Adipocyte (in vitro differentiated cells): Measurements from ENCODE around the gene RTP4.
"Not testable (repeated sequence)": the region's sequence is repeated elsewhere in the genome, so short reads cannot be mapped to it uniquely, and the experiment has no call there.

ENCODE experiments used
- DNase-seq: peaks from one replicate; pipeline ENCODE4 v3.0.0-alpha.2; 2015; ENCODE audit warnings: low read depth
- H3K27me3 ChIP-seq: replicated peaks from 2 replicates; pipeline ENCODE4 v1.7.0; 2013; ENCODE audit warnings: mild to moderate bottlenecking, low read length, moderate library complexity; ENCODE audit not compliant: control insufficient read depth, insufficient read depth
- H3K36me3 ChIP-seq: 2 replicates; pipeline ENCODE4 v1.7.0; 2013; ENCODE audit warnings: low read length, mild to moderate bottlenecking, moderate library complexity; ENCODE audit not compliant: control insufficient read depth, insufficient read depth, severe bottlenecking
- H3K4me1 ChIP-seq: 2 replicates; pipeline ENCODE4 v1.7.0; 2013; ENCODE audit warnings: mild to moderate bottlenecking, low read length, moderate library complexity; ENCODE audit not compliant: control insufficient read depth, insufficient read depth
- H3K4me3 ChIP-seq: 2 replicates; pipeline ENCODE4 v1.7.0; 2013; ENCODE audit warnings: mild to moderate bottlenecking, low read length, moderate library complexity
- H3K9ac ChIP-seq: 2 replicates; pipeline ENCODE4 v1.7.0; 2013; ENCODE audit warnings: mild to moderate bottlenecking, low read length, moderate library complexity
- H3K9me3 ChIP-seq: 2 replicates; pipeline ENCODE4 v1.7.0; 2013; ENCODE audit warnings: mild to moderate bottlenecking, low read length, moderate library complexity; ENCODE audit not compliant: control insufficient read depth

The RTP4 gene

GRCh38 chr3:187411991-187412781 is 44.0 kb downstream of the RTP4 start:
- H3K9me3 ChIP-seq, DNase-seq, H3K4me1 ChIP-seq, H3K36me3 ChIP-seq, H3K9ac ChIP-seq, H3K27me3 ChIP-seq, H3K4me3 ChIP-seq: not testable (repeated sequence)
